ENCODE data around the gene RCBTB2.

DNA sequence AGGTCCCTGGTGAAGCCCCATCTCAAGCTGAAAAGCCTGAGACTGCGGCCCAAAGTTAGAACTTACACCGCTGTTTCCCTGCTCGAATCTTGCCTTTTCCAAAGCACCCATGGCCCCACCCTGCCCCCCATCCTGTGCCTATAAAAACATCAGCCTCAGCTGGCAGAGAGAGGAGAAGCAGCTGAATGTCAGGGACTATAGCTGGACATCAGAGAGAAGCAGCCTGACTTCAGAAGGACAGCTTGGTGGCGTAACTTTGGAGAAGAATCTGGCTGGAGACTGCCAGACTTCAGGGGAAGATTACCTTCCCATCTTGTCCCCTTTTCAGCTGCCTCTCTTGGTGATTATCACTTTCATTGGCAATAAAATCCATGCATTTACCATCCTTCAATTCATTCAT, 9.3 kb upstream of the RCBTB2 start:
- TF ChIP-seq, protein P1, sequence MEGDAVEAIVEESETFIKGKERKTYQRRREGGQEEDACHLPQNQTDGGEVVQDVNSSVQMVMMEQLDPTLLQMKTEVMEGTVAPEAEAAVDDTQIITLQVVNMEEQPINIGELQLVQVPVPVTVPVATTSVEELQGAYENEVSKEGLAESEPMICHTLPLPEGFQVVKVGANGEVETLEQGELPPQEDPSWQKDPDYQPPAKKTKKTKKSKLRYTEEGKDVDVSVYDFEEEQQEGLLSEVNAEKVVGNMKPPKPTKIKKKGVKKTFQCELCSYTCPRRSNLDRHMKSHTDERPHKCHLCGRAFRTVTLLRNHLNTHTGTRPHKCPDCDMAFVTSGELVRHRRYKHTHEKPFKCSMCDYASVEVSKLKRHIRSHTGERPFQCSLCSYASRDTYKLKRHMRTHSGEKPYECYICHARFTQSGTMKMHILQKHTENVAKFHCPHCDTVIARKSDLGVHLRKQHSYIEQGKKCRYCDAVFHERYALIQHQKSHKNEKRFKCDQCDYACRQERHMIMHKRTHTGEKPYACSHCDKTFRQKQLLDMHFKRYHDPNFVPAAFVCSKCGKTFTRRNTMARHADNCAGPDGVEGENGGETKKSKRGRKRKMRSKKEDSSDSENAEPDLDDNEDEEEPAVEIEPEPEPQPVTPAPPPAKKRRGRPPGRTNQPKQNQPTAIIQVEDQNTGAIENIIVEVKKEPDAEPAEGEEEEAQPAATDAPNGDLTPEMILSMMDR (IDR thresholded peaks at IDR 0.05): no peak
- TF ChIP-seq EZH2 (IDR thresholded peaks at IDR 0.05): no peak
- no peak for TF ChIP-seq EZH2phosphoT487 (IDR thresholded peaks at IDR 0.05)

Measured in neural progenitor cell (in vitro differentiated cells).